Loucy (cell line): ENCODE data around the gene ADAMTS14.

Experiments used
- H2AFZ ChIP-seq: fragments of 200-600 bp; sonication (generic); 2 replicates; pipeline ENCODE4 v1.6.0; 2016; ENCODE audit warnings: antibody characterized with exemption, mild to moderate bottlenecking, low read length, moderate library complexity
- H3F3A ChIP-seq: fragments of 200-600 bp; 2 replicates; pipeline ENCODE4 v1.6.0; 2016; ENCODE audit warnings: antibody characterized with exemption, low read depth, mild to moderate bottlenecking
- H3K27me3 ChIP-seq: fragments of 200-600 bp; sonication (generic); 2 replicates; pipeline ENCODE4 v1.6.1; 2014; ENCODE audit warnings: low read length, mild to moderate bottlenecking; ENCODE audit not compliant: insufficient read depth, poor library complexity, severe bottlenecking
- H3K36me3 ChIP-seq: fragments of 200-600 bp; sonication (generic); 2 replicates; pipeline ENCODE4 v1.6.1; 2016; ENCODE audit warnings: low read length; ENCODE audit not compliant: insufficient read depth
- H3K4me1 ChIP-seq: fragments of 200-600 bp; sonication (generic); 2 replicates; pipeline ENCODE4 v1.5.1; 2014; ENCODE audit warnings: low read length, mild to moderate bottlenecking; ENCODE audit not compliant: insufficient read depth, poor library complexity, severe bottlenecking
- H3K4me2 ChIP-seq: fragments of 200-600 bp; sonication (generic); 2 replicates; pipeline ENCODE4 v1.6.0; 2014; ENCODE audit warnings: antibody characterized with exemption, low read length, low read depth, mild to moderate bottlenecking; ENCODE audit not compliant: poor library complexity, severe bottlenecking
- H3K4me3 ChIP-seq: fragments of 200-600 bp; sonication (generic); 2 replicates; pipeline ENCODE4 v1.5.1; 2014; ENCODE audit warnings: low read length, mild to moderate bottlenecking, mixed read lengths; ENCODE audit not compliant: poor library complexity, severe bottlenecking
- H3K79me2 ChIP-seq: fragments of 200-600 bp; sonication (generic); 2 replicates; pipeline ENCODE4 v1.6.1; 2014; ENCODE audit warnings: low read length; ENCODE audit not compliant: insufficient read depth
- H3K9ac ChIP-seq: fragments of 200-600 bp; sonication (generic); 2 replicates; pipeline ENCODE4 v1.6.0; 2014; ENCODE audit warnings: mild to moderate bottlenecking, low read depth, low read length, moderate library complexity; ENCODE audit not compliant: poor library complexity, severe bottlenecking
- H3K9me2 ChIP-seq: fragments of 200-600 bp; sonication (generic); replicated peaks from 2 replicates; pipeline ENCODE4 v1.6.1; 2016; ENCODE audit warnings: low read depth, low read length, mixed read lengths
- H3K9me3 ChIP-seq: fragments of 200-600 bp; sonication (generic); 2 replicates; pipeline ENCODE4 v1.6.1; 2014; ENCODE audit warnings: mild to moderate bottlenecking, antibody characterized with exemption, low read length, low read depth; ENCODE audit not compliant: insufficient read depth
- H4K20me1 ChIP-seq: fragments of 200-600 bp; sonication (generic); 2 replicates; pipeline ENCODE4 v1.6.0; 2014; ENCODE audit warnings: antibody characterized with exemption, low read length, mild to moderate bottlenecking; ENCODE audit not compliant: insufficient read depth, poor library complexity, severe bottlenecking
- EZH2phosphoT487 ChIP-seq: fragments of 200-600 bp; IDR thresholded peaks from 2 replicates; pipeline ENCODE4 v1.6.1; 2018; ENCODE audit warnings: antibody characterized with exemption, mild to moderate bottlenecking, moderate library complexity, borderline replicate concordance
- TF ChIP-seq, protein P1 (sequence below): fragments of 200-600 bp; sonication (generic); conservative IDR thresholded peaks from 2 replicates; pipeline ENCODE4 v1.5.1; 2014; ENCODE audit warnings: mild to moderate bottlenecking, antibody characterized with exemption, low read length

The ADAMTS14 gene

DNA sequence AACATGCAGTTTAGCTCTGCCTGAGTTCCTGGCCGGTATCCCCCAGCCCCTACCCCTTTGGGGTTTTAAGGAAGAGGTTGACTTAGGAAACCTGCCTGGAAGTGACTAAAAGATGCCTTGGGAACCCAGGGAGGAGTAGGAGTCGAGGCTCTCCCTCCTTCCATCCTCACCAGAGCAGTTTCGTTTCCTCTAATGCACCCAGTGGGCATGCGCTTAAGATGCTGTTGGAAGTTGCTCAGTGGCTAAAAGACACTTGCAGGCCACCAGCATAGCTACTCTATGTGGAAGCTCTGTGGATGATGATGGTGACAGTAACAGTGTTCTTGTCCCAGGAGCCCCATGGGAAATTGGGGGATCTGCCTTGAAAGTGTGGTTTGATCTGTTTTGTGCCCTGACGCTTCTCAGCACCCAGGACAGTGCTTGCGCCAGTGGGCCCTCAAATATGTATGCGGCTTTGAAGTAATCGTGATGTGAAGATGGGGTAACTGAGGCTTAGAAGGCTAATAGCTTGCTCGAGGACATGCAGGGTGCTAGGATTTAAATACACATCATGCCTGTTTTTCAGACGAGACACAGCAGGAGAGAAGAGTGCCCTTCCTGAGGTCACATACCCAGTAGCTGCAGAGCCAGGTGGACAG lies 80.8 kb downstream of the ADAMTS14 start:
- Histone ChIP-seq H3F3A (no peaks in the 10 kb centered on the region), H3K4me1 (no peaks in the 10 kb centered on the region), H3K27me3 (no peaks in the 10 kb centered on the region), H3K4me3 (no peak overlapping the region), H4K20me1 (no peaks in the 10 kb centered on the region), H3K4me2 (no peak overlapping the region), H3K9me2 (no peaks in the 10 kb centered on the region), H3K79me2 (no peaks in the 10 kb centered on the region), H3K9me3 (no peaks in the 10 kb centered on the region), H2AFZ (no peak overlapping the region), H3K9ac (no peak overlapping the region), H3K36me3 (no peaks in the 10 kb centered on the region)
- TF ChIP-seq, protein P1, sequence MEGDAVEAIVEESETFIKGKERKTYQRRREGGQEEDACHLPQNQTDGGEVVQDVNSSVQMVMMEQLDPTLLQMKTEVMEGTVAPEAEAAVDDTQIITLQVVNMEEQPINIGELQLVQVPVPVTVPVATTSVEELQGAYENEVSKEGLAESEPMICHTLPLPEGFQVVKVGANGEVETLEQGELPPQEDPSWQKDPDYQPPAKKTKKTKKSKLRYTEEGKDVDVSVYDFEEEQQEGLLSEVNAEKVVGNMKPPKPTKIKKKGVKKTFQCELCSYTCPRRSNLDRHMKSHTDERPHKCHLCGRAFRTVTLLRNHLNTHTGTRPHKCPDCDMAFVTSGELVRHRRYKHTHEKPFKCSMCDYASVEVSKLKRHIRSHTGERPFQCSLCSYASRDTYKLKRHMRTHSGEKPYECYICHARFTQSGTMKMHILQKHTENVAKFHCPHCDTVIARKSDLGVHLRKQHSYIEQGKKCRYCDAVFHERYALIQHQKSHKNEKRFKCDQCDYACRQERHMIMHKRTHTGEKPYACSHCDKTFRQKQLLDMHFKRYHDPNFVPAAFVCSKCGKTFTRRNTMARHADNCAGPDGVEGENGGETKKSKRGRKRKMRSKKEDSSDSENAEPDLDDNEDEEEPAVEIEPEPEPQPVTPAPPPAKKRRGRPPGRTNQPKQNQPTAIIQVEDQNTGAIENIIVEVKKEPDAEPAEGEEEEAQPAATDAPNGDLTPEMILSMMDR, result no peak
- TF ChIP-seq EZH2phosphoT487, result no peak

DNA sequence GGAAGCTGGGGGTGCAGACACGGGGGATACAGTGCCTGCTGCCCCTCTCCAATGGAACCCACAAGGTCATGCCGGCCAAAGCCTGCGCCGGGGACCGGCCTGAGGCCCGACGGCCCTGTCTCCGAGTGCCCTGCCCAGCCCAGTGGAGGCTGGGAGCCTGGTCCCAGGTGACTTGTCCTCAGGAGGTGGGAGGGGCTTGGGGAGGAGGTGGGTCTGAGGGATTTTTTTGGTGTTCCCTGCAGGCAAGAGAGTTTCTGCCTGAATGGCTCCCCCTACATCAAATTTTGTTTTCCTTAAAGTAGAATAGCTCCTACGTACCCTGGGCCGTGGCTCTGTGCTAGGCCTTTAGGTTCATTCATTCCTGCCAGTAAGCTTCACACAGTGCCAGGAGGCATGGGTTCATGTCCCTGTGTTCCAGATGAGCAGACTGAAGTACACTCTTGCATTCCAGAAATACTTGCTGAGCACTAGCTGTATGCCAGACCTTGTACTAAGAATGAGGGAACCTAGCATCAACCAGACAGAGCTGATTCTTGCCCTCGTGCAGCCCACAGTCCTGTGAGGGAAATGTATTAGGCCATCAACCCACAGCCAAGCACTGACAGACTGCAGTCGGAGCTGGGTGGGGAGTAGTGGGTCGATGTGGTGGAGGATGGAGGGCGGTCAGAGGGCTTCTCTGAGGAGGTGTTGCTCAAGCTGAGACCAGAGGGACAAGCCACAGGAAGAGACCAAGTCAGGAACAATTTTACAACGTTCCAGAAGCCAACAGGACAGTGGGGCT lies 81.7 kb downstream of the ADAMTS14 start:
- H3K9ac ChIP-seq, result no peak overlapping the region
- no peaks in the 10 kb centered on the region for H4K20me1 ChIP-seq
- H3K4me3 ChIP-seq, result no peak overlapping the region
- no peaks in the 10 kb centered on the region for H3F3A ChIP-seq
- H3K4me2 ChIP-seq, result no peak overlapping the region
- no peaks in the 10 kb centered on the region for H3K27me3 ChIP-seq
- no peak for TF ChIP-seq EZH2phosphoT487
- TF ChIP-seq, protein P1, result no peak
- H3K9me2 ChIP-seq, result no peaks in the 10 kb centered on the region
- no peaks in the 10 kb centered on the region for H3K79me2 ChIP-seq
- H3K4me1 ChIP-seq, result no peaks in the 10 kb centered on the region
- H2AFZ ChIP-seq, result no peak overlapping the region
- no peaks in the 10 kb centered on the region for H3K36me3 ChIP-seq
- H3K9me3 ChIP-seq, result no peaks in the 10 kb centered on the region

DNA sequence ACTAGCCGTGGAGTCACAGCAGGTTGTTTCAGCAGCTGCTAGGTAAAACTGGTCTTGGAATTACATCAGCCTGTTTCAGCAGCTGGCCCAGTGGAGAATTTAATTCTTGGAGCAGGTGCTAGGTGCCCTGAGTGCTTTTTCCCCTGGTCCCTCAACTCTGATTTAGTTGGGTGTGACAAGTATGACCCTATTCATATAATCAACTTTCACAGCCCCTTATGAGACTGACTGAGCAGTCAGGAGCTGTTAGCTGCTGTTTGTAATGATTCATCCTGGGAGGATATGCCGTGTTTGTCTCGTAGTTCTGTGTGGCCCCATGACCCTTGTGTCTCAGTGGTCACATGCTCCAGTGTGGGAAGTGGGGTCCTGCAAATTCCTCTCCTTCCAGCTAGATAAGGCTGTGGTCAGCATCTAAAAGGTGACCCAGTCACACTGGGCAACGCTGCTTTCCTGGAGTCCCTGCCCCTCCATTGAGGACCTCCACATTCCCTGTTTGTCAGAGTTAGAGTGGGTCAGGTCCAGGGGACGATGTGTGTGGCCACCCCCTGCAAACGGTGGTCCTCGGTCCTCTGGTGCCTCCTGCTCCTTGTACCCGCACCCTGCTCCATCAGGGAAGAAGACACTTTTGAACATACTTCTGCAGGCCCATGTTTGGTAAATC lies 84.5 kb downstream of the ADAMTS14 start:
- Histone ChIP-seq H3K27me3 (no peaks in the 10 kb centered on the region), H3K9ac (no peak overlapping the region), H3F3A (no peaks in the 10 kb centered on the region), H3K36me3 (no peaks in the 10 kb centered on the region), H3K4me1 (no peaks in the 10 kb centered on the region), H3K9me2 (no peaks in the 10 kb centered on the region), H3K79me2 (no peaks in the 10 kb centered on the region), H3K4me3 (no peak overlapping the region), H3K9me3 (no peaks in the 10 kb centered on the region), H2AFZ (no peak overlapping the region), H3K4me2 (no peak overlapping the region), H4K20me1 (no peaks in the 10 kb centered on the region)
- TF ChIP-seq, protein P1, result no peak
- no peak for TF ChIP-seq EZH2phosphoT487
